ENCODE results near the gene CHSY3. TPM values are rescaled to one million over a fixed set of nuclear protein-coding genes. Genes with fewer than 3 reads are reported as not detected.

The CHSY3 gene
- total and polyA plus RNA-seq, 2 experiments from 2014 or later, result 0.29 to 2.4 TPM

GRCh38 chr5:130017173-130017572, 112.9 kb downstream of the CHSY3 start:
- in situ Hi-C loops (cut with MboI), result no loop called here
- Histone ChIP-seq H3F3A (ENCODE audit: insufficient read depth) (no peaks in the 10 kb centered on the region), H3K4me2 (ENCODE audit: unreplicated experiment) (no peak overlapping the region), H4K20me1 (ENCODE audit: insufficient read depth) (no peaks in the 10 kb centered on the region), H3K9me2 (ENCODE audit: insufficient read depth) (peaks cover 4% of the 10 kb centered on the region; the same call in 1 of the 2 replicates), H3K27me3 (replicated peaks; ENCODE audit: insufficient read depth) (no peaks in the 10 kb centered on the region), H3K9ac (no peak overlapping the region), H3K4me3 (no peak overlapping the region), H2AFZ (no peak overlapping the region), H3K9me3 (ENCODE audit: low read depth) (no peaks in the 10 kb centered on the region), H3K27ac (no peak overlapping the region), H3K4me1 (ENCODE audit: insufficient read depth) (no peaks in the 10 kb centered on the region), H3K36me3 (ENCODE audit: low read depth) (no peaks in the 10 kb centered on the region), H3K79me2 (ENCODE audit: insufficient read depth) (no peaks in the 10 kb centered on the region)
- DNase-seq, result no peak
- 62 to 63% methylated on average over 4 of the region's 4 CpGs for WGBS, 2 experiments (ENCODE audit: low coverage in 1 of 2, low lambda C conversion rate in 2 of 2, missing lambda C conversion rate in 2 of 2)
- TF ChIP-seq EZH2phosphoT487 (IDR thresholded peaks at IDR 0.05; ENCODE audit: insufficient read depth, low read depth), result no peak
- no peak for TF ChIP-seq EZH2 (IDR thresholded peaks at IDR 0.05; ENCODE audit: insufficient read depth, poor library complexity, severe bottlenecking)

- H4K20me1 ChIP-seq (ENCODE audit: insufficient read depth), result no peaks in the 10 kb centered on the region
- no peak for TF ChIP-seq EZH2phosphoT487 (IDR thresholded peaks at IDR 0.05; ENCODE audit: insufficient read depth, low read depth)
- no peak for TF ChIP-seq EZH2 (IDR thresholded peaks at IDR 0.05; ENCODE audit: insufficient read depth, poor library complexity, severe bottlenecking)
- no peak overlapping the region for H3K9ac ChIP-seq
- H3K79me2 ChIP-seq (ENCODE audit: insufficient read depth), result no peaks in the 10 kb centered on the region
- in situ Hi-C loops (cut with MboI), result no loop called here
- H3F3A ChIP-seq (ENCODE audit: insufficient read depth), result no peaks in the 10 kb centered on the region
- H3K36me3 ChIP-seq (ENCODE audit: low read depth), result no peaks in the 10 kb centered on the region
- no peaks in the 10 kb centered on the region for H3K27me3 ChIP-seq (replicated peaks; ENCODE audit: insufficient read depth)
- no peak overlapping the region for H3K4me3 ChIP-seq
- DNase-seq, result no peak
- H2AFZ ChIP-seq, result no peak overlapping the region
- H3K4me2 ChIP-seq (ENCODE audit: unreplicated experiment), result no peak overlapping the region
- H3K4me1 ChIP-seq (ENCODE audit: insufficient read depth), result no peaks in the 10 kb centered on the region
- no peak overlapping the region for H3K27ac ChIP-seq
- WGBS, 2 experiments (ENCODE audit: low coverage in 1 of 2, low lambda C conversion rate in 2 of 2, missing lambda C conversion rate in 2 of 2), result 85 to 89% methylated on average over 8 of the region's 8 CpGs
- H3K9me2 ChIP-seq (ENCODE audit: insufficient read depth), result peaks cover 4% of the 10 kb centered on the region; the same call in 1 of the 2 replicates
- no peaks in the 10 kb centered on the region for H3K9me3 ChIP-seq (ENCODE audit: low read depth)
These were observed 114.4 kb downstream of the CHSY3 start for GRCh38 chr5:130018641-130019040.

- no peak for DNase-seq
- H3K9ac ChIP-seq, result no peak overlapping the region
These were observed 116.7 kb downstream of the CHSY3 start for GRCh38 chr5:130021000-130021399.

GRCh38 chr5:130021876-130022275, 117.6 kb downstream of the CHSY3 start:
- DNase-seq, result no peak
- no peak overlapping the region for H2AFZ ChIP-seq
- no peaks in the 10 kb centered on the region for H3F3A ChIP-seq (ENCODE audit: insufficient read depth)
- H3K4me1 ChIP-seq (ENCODE audit: insufficient read depth), result no peaks in the 10 kb centered on the region
- H3K27me3 ChIP-seq (replicated peaks; ENCODE audit: insufficient read depth), result no peaks in the 10 kb centered on the region
- in situ Hi-C loops (cut with MboI), result no loop called here
- peaks cover 4% of the 10 kb centered on the region; the same call in 1 of the 2 replicates for H3K9me2 ChIP-seq (ENCODE audit: insufficient read depth)
- H3K4me3 ChIP-seq, result no peak overlapping the region
- no peaks in the 10 kb centered on the region for H3K9me3 ChIP-seq (ENCODE audit: low read depth)
- WGBS, 2 experiments (ENCODE audit: low coverage in 1 of 2, low lambda C conversion rate in 2 of 2, missing lambda C conversion rate in 2 of 2), result 86 to 90% methylated on average over 4 of the region's 4 CpGs
- H3K4me2 ChIP-seq (ENCODE audit: unreplicated experiment), result no peak overlapping the region
- TF ChIP-seq EZH2 (IDR thresholded peaks at IDR 0.05; ENCODE audit: insufficient read depth, poor library complexity, severe bottlenecking) (no peak), EZH2phosphoT487 (IDR thresholded peaks at IDR 0.05; ENCODE audit: insufficient read depth, low read depth) (no peak)
- no peaks in the 10 kb centered on the region for H3K36me3 ChIP-seq (ENCODE audit: low read depth)
- H3K9ac ChIP-seq, result no peak overlapping the region
- no peaks in the 10 kb centered on the region for H4K20me1 ChIP-seq (ENCODE audit: insufficient read depth)
- no peak overlapping the region for H3K27ac ChIP-seq
- no peaks in the 10 kb centered on the region for H3K79me2 ChIP-seq (ENCODE audit: insufficient read depth)

More at GRCh38 chr5:130021000-130021399, 116.7 kb downstream of the CHSY3 start:
- no peak overlapping the region for H3K27ac ChIP-seq
- H3K4me1 ChIP-seq (ENCODE audit: insufficient read depth), result no peaks in the 10 kb centered on the region
- in situ Hi-C loops (cut with MboI), result no loop called here
- no peaks in the 10 kb centered on the region for H3K27me3 ChIP-seq (replicated peaks; ENCODE audit: insufficient read depth)
- no peaks in the 10 kb centered on the region for H3K36me3 ChIP-seq (ENCODE audit: low read depth)
- no peaks in the 10 kb centered on the region for H3F3A ChIP-seq (ENCODE audit: insufficient read depth)
- H3K9me3 ChIP-seq (ENCODE audit: low read depth), result no peaks in the 10 kb centered on the region
- TF ChIP-seq EZH2phosphoT487 (IDR thresholded peaks at IDR 0.05; ENCODE audit: insufficient read depth, low read depth) (no peak), EZH2 (IDR thresholded peaks at IDR 0.05; ENCODE audit: insufficient read depth, poor library complexity, severe bottlenecking) (no peak)
- no peak overlapping the region for H3K4me3 ChIP-seq
- no peaks in the 10 kb centered on the region for H4K20me1 ChIP-seq (ENCODE audit: insufficient read depth)
- no peaks in the 10 kb centered on the region for H3K79me2 ChIP-seq (ENCODE audit: insufficient read depth)
- no peak overlapping the region for H2AFZ ChIP-seq
- no peak overlapping the region for H3K4me2 ChIP-seq (ENCODE audit: unreplicated experiment)
- H3K9me2 ChIP-seq (ENCODE audit: insufficient read depth), result peaks cover 4% of the 10 kb centered on the region; the same call in 1 of the 2 replicates

- H3K36me3 ChIP-seq (ENCODE audit: low read depth), result no peaks in the 10 kb centered on the region
- 87 to 92% methylated on average over 3 of the region's 3 CpGs for WGBS, 2 experiments (ENCODE audit: low coverage in 1 of 2, low lambda C conversion rate in 2 of 2, missing lambda C conversion rate in 2 of 2)
- H3K4me2 ChIP-seq (ENCODE audit: unreplicated experiment), result no peak overlapping the region
- in situ Hi-C loops (cut with MboI), result no loop called here
- no peak overlapping the region for H3K4me3 ChIP-seq
- no peak for DNase-seq
- TF ChIP-seq EZH2phosphoT487 (IDR thresholded peaks at IDR 0.05; ENCODE audit: insufficient read depth, low read depth), result no peak
- no peak for TF ChIP-seq EZH2 (IDR thresholded peaks at IDR 0.05; ENCODE audit: insufficient read depth, poor library complexity, severe bottlenecking)
- peaks cover 4% of the 10 kb centered on the region; the same call in 1 of the 2 replicates for H3K9me2 ChIP-seq (ENCODE audit: insufficient read depth)
- no peaks in the 10 kb centered on the region for H3K79me2 ChIP-seq (ENCODE audit: insufficient read depth)
- H3K27me3 ChIP-seq (replicated peaks; ENCODE audit: insufficient read depth), result no peaks in the 10 kb centered on the region
- H3K9me3 ChIP-seq (ENCODE audit: low read depth), result no peaks in the 10 kb centered on the region
- no peaks in the 10 kb centered on the region for H3F3A ChIP-seq (ENCODE audit: insufficient read depth)
- H4K20me1 ChIP-seq (ENCODE audit: insufficient read depth), result no peaks in the 10 kb centered on the region
- no peak overlapping the region for H3K27ac ChIP-seq
- no peak overlapping the region for H3K9ac ChIP-seq
- no peak overlapping the region for H2AFZ ChIP-seq
- no peaks in the 10 kb centered on the region for H3K4me1 ChIP-seq (ENCODE audit: insufficient read depth)
These were observed 119.3 kb downstream of the CHSY3 start for GRCh38 chr5:130023604-130024003.
